Stimulated activated CD4-positive, alpha-beta T cell treated with anti-CD3 and anti-CD28 coated beads, Interleukin-12 subunit alpha, Interleukin-12 subunit beta, amount 100 ng/mL, for 48 hours (primary cell): Measurements from ENCODE around the gene PLEKHG1.
A peak's percentile ranks its signal among the peaks of the same experiment; 100 is the strongest.

Experiments used
- DNase-seq, 3 donors: peaks; one replicate each; pipeline ENCODE4 v3.0.0-alpha.2; 2020; ENCODE audit warnings: low read depth in 2 of 3, low spot score in 1 of 3

The PLEKHG1 gene

DNA sequence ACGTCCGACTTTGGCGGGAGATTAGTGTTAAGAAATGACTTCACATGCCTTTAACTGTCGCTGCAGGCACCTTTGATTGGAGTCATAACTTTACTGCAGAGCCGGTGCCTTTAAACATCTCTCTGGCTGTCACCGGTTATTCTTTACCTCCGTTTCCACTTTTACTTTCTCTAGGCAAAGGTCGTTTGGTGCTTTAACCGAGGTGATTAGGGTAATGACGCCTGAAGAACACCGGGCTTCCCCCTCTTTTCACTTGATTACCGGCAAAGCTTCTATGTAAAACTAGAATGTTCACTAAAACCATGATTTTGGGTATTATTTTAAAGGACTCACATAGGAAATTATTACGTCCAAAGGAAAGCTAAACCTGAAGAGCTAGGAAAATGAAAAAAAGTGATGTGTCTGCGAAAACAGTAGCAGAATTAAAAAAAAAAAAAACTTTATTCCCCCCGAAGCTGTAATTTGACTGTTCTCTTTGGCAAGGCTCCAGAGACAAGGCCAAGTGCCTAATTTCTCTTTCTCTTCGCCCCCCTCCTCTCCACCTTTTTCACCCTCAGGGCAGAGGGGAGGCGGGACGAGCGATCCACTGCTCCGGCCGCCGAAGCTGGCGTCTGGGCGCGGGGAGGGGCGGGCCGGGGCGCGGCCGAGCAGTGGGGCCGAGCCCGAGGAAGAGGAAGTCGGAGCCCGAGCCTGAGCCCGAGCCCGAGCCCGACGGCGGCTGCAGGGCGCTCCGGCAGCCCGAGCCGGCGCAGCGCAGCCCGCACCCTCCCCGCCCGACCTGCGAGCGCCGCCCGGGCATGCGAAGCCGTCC, at the start of gene PLEKHG1:
Gene PLEKHG1 (plus strand): TSS at position 687 of the 811 bp plus-strand sequence. CDS start 133,797 bp downstream, outside the sequence.
- peak; percentile 24 to 47 (median 25) for DNase-seq

GRCh38 chr6:150550244-150550643, 49.4 kb upstream of the PLEKHG1 start:
- DNase-seq: no peak

DNA sequence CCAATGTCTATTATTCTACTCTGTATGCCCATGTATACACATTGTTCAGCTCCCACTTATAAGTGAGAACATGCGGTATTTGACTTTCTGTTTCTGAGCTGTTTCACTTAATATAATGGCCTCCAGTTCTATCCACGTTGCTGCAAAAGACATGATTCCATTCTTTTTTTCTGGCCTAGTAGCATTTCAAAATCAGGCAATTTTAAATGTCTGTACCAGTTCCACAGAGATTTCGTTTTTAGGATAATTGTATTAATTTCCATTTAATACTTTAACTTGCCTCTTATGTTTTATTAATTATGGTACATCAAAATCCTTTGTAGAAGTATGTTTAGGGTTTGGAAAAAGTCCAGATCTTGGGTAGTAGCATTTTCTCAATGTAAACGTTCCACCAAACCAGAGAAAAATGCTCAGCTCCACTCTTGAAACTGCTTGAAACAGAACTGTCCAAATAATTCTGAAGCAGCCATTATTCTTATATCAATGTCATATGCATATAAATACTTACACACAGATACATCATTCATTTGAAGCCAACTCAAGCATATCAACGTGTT, 42.6 kb upstream of the PLEKHG1 start:
- no peak for DNase-seq

DNA sequence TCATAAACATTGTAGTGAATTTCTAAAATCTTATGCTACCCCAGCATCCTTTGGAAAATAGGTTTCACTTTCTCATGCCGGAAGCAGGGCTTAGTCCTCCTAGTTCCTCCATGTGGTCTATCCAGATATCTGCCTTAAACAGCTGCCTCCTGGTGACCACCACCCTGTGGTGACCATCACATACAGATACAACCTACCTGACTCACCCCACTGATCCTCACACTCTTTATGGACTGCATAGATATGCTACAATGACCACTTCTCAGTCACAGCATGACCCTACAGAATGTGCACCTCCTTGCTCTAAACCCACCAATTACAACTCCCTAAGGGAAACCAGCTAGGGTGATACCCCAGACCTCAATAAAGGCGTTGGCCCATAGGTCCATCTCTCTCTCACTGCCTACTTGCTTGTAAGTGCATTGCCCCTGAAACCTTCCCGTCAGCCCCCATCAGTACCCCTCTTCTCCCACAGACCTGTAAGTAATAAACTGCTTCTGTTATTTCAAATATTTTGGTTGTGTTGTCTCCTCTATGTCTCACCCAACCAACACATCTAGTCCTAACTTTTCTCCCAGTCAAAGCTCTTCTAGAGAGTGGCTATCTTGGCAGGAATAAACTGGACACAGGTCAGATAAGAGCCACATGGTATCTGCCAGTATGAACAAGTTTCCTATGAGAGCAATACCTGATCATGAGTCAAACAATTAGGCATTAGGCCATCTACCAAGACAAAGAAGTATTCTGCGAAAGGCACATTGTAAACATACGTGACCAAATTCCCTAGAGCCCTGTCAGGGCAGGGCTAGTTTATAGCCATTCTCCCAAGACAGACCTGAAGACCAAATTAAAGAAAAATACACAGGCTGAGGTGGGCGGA, 39.4 kb upstream of the PLEKHG1 start:
- DNase-seq: no peak

- no peak for DNase-seq
Measured at GRCh38 chr6:150560884-150561219, 38.8 kb upstream of the PLEKHG1 start.

DNA sequence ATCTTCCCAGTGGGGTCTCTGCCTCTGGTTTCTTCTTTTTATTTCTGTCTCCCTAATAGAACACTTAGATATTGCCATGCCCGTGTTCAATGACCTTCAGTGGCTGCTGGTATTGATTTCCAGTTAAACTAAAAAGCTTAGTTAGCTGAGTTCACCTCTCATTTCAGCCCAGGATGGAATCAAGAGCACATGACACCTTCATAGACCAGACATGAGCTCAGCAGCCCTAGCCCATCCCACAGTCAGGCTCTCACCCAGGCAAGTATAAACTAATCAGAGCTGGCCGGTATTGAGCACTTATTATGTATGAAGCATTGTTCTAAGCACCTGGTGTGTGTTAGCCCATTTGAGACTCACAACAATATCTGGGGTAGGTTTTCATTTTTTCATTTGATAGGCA, 33.7 kb upstream of the PLEKHG1 start:
- no peak for DNase-seq

- no peak for DNase-seq
Measured at GRCh38 chr6:150566486-150566885, 33.2 kb upstream of the PLEKHG1 start.

GRCh38 chr6:150567380-150567779, 32.3 kb upstream of the PLEKHG1 start:
- DNase-seq: no peak

- no peak for DNase-seq
Measured at GRCh38 chr6:150567823-150568383, 31.8 kb upstream of the PLEKHG1 start.

- DNase-seq: no peak
Measured at GRCh38 chr6:150568560-150568959, 31.1 kb upstream of the PLEKHG1 start.

- DNase-seq: no peak
Measured at GRCh38 chr6:150569161-150569560, 30.5 kb upstream of the PLEKHG1 start.

DNA sequence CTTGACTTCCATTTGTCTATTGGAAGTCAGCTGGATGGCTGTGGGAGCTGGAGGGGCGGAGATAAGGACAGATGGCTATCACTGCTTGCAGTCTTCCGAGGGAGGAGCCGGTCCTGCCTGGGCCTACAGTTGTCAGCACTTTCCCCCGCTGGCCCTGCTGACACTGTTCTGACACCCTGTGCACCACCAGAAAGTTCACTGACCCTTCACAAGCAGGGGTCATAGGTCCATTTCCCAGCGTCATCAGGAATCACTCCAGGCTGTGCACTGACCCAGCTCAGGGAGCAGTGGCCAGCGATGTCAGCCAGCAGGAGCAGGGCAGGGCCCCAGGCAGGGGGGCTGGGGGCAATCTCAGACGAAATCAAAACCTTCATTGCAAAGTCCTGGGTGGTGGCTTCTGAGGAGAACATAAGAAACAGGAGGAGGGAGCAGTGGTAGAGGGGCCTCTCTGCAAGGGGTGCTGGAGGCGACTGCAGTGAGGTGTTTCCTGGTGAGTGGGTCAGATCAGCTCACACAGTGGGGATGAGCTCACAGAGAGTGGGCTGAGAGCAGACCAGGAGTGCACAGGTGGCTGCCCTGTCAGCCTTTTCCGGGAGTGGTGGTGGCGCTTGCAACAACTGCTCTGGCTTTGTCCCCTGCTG, 26.5 kb upstream of the PLEKHG1 start:
- no peak for DNase-seq

DNA sequence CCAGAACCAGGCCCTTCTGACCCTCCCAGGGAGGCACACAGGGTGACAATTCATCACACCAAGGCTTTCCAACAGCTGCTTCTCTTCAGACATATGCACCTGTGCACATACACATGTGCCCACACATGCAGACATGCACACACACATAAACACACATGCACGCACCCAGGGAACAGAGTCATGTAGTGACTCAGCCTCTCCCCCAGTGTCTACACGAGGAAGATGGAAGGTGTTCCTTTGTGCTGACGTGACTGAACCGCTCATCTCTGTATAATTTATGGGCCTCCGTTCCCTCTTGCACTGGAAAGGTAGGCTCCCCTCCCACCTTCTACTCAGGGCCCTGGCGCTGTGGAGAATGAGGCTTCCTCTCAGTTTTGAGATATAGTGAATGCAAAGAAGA, 23.8 kb upstream of the PLEKHG1 start:
- no peak for DNase-seq

- no peak for DNase-seq
Measured at GRCh38 chr6:150576651-150577226, 22.9 kb upstream of the PLEKHG1 start.

GRCh38 chr6:150579611-150580010, 20.1 kb upstream of the PLEKHG1 start:
- no peak for DNase-seq

DNA sequence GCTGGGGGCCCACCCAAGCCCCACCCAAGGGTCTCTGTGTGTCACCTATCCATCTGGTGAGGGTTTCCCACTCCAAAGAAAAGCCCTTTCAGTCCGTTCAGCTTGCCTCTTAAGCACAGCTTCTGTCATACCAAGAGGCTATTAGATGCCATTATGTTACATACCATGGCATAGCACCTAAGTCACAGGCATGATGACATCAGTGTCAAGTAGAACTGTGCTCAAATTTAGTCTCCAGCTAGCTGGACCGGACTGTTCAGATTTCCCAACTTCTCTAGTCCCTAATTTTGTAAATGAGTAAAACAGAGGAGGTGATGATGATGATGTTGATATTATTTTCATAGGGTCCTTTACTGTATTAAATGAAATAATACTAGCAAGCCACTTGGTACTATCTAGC, 19.2 kb upstream of the PLEKHG1 start:
- no peak for DNase-seq

GRCh38 chr6:150584065-150584464, 15.6 kb upstream of the PLEKHG1 start:
- DNase-seq: no peak

DNA sequence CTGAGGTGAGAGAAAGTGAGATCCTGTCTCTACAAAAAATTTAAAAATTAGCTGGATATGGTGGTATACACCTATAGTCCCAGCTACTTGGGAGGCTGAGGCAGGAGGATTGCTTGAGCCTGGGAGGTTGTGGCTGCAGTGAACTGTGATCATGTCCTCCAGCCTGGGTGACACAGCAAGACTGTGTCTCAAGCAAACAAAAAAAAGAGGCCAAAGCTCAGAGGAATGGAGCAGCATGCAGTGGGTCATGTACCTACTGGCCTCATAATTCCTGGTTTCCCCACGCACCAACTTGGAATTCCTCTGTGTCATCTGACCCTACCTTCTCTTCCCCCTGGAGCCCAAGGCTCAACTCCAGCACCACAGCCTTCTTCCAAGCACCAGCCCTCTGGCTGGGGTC, 15.1 kb upstream of the PLEKHG1 start:
- no peak for DNase-seq

DNA sequence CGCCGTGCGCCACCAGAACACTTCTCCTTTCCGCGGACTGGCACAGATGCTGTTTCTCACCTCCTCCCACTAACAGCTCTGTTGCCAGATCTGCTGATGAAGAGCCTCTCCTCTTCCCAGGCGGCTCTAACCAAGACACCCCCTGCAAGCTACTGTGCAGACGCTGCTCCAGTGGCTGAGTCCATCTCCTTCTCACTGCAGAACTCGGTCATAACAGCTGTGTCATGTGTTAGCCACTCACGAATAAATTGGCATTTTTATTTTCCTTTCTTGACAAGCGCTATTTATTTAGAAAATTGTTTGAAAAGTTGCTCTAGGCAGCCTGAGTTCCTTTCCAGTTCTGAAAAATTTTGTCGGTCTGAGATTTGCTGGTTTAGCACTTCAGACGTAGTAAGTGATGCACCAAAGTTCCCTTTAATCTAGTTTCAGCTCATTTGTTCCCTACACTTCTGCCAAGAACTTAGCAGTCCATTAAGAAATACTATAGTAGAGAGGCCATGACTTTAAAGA, 12.8 kb upstream of the PLEKHG1 start:
- no peak for DNase-seq

DNA sequence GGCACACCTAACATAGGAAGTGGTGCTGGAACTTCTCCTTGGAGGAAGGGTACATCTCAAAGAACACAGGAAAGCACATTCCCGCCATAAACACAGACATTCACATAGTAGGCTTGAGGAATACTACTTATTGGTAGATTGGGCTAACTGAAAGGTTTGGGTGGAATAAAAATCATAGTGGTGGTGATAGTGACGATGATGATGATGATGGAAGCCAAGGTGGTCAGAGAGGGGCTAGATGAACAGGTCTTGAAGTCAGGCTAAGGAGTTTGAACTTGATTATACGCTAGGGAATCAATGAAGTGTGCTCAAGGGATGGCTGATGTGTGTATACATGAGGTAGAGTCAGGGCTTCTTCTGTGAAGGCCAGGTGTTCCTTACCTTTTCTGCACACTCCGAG, 12.0 kb upstream of the PLEKHG1 start:
- no peak for DNase-seq
